GM21786 (cell line): ENCODE measurements around the gene HBG1.
A peak's percentile ranks its signal among the peaks of the same experiment; 100 is the strongest.
"Not testable (repeated sequence)": the region's sequence is repeated elsewhere in the genome, so short reads cannot be mapped to it uniquely, and the experiment has no call there.

Source experiments
- ATAC-seq: cut with Tn5 transposase; IDR thresholded peaks from one replicate; pipeline ENCODE4 v1.9.1; 2021; ENCODE audit not compliant: unreplicated experiment

The HBG1 gene

DNA sequence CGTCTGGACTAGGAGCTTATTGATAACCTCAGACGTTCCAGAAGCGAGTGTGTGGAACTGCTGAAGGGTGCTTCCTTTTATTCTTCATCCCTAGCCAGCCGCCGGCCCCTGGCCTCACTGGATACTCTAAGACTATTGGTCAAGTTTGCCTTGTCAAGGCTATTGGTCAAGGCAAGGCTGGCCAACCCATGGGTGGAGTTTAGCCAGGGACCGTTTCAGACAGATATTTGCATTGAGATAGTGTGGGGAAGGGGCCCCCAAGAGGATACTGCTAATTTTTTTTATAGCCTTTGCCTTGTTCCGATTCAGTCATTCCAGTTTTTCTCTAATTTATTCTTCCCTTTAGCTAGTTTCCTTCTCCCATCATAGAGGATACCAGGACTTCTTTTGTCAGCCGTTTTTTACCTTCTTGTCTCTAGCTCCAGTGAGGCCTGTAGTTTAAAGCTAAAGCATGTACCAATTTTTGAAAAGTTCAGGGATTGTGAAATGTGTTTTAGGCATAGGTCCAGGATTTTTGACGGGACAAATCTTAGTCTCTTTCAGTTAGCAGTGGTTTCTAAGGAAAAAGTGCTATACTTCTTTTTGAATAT lies at the start of gene HBG1:
Gene HBG1 (minus strand): TSS at position 51 of the 590 bp plus-strand sequence. CDS start 53 bp downstream, outside the sequence.
- not testable (repeated sequence) for ATAC-seq

- no peak for ATAC-seq
Measured at GRCh38 chr11:5298451-5298850, 48.8 kb upstream of the HBG1 start.

DNA sequence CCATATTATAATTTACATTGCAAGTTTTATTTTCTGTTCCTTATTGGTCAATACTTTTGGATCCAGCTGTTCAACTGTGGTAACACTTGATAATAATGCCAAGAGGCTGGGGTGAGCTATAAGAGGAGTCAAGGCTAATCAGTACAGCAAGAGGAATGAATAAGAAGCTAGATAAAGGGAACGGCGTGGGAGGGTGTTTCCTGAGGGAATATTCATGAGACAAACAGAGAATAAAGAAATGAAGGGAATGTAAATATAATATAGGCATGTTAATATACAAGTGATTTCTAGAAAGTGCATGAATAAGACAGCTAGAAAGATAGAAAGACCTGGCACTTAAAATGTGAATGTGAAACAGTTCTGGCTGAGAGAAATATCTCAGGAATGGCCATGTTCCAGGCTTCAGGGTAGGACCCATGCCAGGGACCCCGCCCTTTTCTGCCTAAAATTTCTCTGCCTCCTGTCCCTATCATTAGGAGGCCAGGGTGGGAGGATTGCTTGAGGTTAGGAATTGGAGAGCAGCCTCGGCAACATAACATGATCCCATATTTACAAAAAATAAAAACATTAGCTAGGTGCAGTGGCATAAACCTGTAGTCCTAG lies 48.2 kb upstream of the HBG1 start:
- ATAC-seq: no peak

GRCh38 chr11:5294342-5294995 lies 44.8 kb upstream of the HBG1 start:
- ATAC-seq: not testable (repeated sequence)

DNA sequence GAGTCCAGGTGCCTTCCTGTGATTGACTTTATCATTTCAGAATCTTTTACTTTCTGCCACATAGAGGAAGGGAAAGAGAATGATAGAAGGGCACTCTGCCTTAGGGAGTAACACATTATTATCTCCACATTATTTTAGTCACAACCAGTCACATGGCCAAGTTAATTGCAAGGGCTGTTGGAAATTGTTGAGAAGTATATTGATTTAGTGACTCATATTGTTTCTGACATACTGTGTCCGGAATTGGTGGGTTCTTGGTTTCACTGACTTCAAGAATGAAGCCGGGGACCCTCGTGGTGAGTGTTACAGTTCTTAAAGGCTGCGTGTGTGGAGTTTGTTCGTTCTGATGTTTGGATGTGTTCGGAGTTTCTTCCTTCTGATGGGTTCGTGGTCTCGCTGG lies 43.4 kb upstream of the HBG1 start:
- ATAC-seq: no peak

DNA sequence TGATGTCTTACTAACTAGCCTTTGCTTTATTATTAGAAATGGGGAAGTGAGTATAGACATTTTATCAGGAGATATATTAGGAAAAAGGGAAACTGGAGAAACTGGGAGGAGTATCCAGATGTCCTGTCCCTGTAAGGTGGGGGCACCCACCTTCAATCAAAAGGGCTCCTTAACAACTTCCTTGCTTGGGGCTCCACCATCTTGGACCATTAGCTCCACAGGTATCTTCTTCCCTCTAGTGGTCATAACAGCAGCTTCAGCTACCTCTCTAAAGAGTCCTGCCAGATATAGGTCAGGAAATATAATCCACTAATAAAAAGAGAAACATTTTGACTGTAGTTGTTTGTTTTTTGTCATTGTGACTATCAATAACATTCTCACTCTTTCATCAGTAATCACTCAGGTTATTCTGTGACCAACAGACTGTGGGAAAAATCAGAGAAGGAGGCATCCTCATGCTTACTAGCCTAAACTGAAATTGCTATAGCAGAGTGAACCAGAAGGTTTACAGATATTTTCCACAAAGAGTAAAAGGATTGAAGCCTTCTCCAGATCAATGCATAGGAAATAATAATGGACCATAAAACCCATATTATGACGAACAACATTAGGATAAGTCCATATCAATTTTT lies 41.7 kb upstream of the HBG1 start:
- peak; percentile 89 for ATAC-seq

DNA sequence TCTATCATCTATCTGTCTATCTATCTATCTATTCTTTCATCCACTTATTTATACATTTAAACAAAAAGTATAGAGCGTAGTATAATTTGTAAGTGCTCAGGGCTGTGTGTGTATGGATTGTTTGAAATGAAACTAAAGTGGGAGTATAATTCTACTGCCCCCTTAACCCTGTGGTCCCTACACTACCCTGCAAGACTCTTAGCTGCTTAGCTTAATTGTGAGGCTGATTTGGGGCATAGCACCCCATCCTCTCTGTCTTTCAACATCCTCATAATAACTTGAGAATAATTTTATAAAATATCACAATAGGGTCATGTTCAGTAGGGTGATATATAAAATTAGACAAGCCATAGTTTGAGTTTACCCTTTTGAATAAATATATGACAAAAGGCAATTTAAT lies 40.4 kb upstream of the HBG1 start:
- no peak for ATAC-seq

GRCh38 chr11:5289696-5290095 lies 40.0 kb upstream of the HBG1 start:
- no peak for ATAC-seq

GRCh38 chr11:5288906-5289550 lies 39.4 kb upstream of the HBG1 start:
- no peak for ATAC-seq

DNA sequence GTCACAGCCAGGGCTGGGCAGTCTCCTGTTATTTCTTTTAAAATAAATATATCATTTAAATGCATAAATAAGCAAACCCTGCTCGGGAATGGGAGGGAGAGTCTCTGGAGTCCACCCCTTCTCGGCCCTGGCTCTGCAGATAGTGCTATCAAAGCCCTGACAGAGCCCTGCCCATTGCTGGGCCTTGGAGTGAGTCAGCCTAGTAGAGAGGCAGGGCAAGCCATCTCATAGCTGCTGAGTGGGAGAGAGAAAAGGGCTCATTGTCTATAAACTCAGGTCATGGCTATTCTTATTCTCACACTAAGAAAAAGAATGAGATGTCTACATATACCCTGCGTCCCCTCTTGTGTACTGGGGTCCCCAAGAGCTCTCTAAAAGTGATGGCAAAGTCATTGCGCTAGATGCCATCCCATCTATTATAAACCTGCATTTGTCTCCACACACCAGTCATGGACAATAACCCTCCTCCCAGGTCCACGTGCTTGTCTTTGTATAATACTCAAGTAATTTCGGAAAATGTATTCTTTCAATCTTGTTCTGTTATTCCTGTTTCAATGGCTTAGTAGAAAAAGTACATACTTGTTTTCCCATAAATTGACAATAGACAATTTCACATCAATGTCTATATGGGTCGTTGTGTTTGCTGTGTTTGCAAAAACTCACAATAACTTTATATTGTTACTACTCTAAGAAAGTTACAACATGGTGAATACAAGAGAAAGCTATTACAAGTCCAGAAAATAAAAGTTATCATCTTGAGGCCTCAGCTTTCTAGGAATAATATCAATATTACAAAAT lies 38.6 kb upstream of the HBG1 start:
- ATAC-seq: no peak

- no peak for ATAC-seq
Measured at GRCh38 chr11:5286901-5287300, 37.2 kb upstream of the HBG1 start.

DNA sequence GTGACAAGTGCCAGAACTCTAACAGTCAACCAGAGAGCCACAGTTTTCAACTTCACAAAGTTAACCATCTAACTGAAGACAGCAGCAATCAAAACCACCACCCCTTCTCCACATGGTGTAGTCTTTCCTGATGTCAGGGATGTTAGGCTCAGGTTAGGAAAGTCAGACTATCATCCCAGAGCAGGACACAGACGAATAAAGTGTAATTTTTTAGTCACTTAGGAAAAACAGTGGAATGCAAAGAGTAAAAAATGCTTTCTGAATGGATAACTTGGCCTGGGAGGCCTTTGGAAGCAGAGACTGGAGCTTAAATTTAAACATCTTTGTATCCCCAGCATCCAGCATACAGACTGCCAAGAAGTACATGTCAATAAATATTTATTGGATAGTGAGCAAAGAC lies 36.7 kb upstream of the HBG1 start:
- no peak for ATAC-seq

GRCh38 chr11:5285703-5286340 lies 36.2 kb upstream of the HBG1 start:
- ATAC-seq: no peak

GRCh38 chr11:5284637-5285036 lies 35.0 kb upstream of the HBG1 start:
- ATAC-seq: no peak

DNA sequence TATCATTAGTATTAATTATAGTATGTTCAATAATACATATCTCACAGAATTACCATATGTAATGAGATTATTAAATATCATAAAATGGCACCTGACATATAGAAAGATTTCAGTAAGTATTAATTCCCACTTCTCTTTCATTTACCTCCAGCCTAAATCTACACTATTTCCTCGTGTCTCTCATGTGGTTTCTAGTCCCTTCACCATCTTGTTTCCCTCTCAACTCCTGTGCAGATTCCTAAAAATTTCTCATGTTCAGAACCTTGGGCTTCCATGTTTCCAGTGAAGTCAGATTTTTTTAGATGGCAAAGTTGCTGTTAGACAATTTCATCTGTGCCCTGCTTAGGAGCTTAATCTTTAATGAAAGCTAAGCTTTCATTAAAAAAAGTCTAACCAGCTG lies 34.2 kb upstream of the HBG1 start:
- ATAC-seq: no peak

GRCh38 chr11:5283086-5283485 lies 33.4 kb upstream of the HBG1 start:
- ATAC-seq: no peak

DNA sequence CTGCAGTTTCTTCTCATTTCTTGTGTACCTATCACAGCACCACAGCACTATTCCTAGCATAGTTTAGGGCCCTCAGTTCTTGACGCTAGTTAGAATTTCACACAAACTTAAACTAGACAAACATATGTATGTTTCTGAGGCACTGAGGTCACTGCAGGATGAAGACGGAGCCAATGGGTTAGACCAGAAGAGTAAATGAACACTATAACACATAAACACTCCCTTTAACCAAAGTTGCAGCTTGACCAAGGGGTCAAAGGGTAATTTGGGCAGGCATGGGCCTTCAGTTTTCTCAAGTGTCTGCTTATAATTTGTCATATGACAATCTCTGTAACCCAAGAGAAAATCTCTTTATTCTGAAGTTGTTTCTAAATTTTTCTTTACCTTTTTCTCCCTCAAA lies 33.0 kb upstream of the HBG1 start:
- ATAC-seq: no peak

- ATAC-seq: no peak
Measured at GRCh38 chr11:5281596-5281995, 31.9 kb upstream of the HBG1 start.

DNA sequence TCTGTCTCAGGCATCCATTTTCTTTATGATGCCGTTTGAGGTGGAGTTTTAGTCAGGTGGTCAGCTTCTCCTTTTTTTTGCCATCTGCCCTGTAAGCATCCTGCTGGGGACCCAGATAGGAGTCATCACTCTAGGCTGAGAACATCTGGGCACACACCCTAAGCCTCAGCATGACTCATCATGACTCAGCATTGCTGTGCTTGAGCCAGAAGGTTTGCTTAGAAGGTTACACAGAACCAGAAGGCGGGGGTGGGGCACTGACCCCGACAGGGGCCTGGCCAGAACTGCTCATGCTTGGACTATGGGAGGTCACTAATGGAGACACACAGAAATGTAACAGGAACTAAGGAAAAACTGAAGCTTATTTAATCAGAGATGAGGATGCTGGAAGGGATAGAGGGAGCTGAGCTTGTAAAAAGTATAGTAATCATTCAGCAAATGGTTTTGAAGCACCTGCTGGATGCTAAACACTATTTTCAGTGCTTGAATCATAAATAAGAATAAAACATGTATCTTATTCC lies 31.0 kb upstream of the HBG1 start:
- ATAC-seq: peak; percentile 94

GRCh38 chr11:5279471-5280090 lies 29.9 kb upstream of the HBG1 start:
- ATAC-seq: no peak
